Thyroid gland (tissue), 4 donors: ENCODE results near the gene BZW2.

Experiments
- POLR2A ChIP-seq, 2 donors: fragments of 450-650 bp; IDR thresholded peaks; one replicate each; pipeline ENCODE4 v1.6.1; 2017; ENCODE audit warnings: antibody characterized with exemption in 2 of 2, mild to moderate bottlenecking in 2 of 2, moderate library complexity in 1 of 2
- TF ChIP-seq, protein P1 (sequence below), 6 experiments: fragments of 200-600 bp in 3 of 6; fragments of 450-650 bp in 3 of 6; sonication (generic) in 3 of 6; IDR thresholded peaks; one replicate each; pipeline ENCODE4 v1.5.1; 2016 to 2019; ENCODE audit warnings: antibody characterized with exemption in 6 of 6, mild to moderate bottlenecking in 2 of 6, inconsistent platforms in 1 of 6, moderate library complexity in 1 of 6

DNA sequence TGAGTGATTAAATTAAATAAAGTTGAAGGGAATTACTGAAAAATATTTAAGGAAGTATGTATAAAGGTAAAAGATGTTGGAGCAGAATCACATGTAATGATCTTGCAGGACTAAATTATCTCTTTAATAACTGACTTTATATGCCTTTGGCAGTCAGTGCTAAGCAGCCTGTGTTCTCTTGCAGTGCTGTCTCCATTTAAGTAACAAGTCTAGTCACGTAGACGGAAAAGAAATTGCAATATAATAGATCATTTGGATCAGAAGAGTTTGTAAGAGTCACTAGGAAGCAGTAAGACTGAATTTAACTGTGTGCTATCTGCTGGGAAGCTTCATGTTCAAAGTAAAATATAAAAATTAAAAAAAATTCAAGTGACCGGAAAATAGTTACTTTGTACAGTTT lies 21.4 kb downstream of the BZW2 start:
- TF ChIP-seq, protein P1, sequence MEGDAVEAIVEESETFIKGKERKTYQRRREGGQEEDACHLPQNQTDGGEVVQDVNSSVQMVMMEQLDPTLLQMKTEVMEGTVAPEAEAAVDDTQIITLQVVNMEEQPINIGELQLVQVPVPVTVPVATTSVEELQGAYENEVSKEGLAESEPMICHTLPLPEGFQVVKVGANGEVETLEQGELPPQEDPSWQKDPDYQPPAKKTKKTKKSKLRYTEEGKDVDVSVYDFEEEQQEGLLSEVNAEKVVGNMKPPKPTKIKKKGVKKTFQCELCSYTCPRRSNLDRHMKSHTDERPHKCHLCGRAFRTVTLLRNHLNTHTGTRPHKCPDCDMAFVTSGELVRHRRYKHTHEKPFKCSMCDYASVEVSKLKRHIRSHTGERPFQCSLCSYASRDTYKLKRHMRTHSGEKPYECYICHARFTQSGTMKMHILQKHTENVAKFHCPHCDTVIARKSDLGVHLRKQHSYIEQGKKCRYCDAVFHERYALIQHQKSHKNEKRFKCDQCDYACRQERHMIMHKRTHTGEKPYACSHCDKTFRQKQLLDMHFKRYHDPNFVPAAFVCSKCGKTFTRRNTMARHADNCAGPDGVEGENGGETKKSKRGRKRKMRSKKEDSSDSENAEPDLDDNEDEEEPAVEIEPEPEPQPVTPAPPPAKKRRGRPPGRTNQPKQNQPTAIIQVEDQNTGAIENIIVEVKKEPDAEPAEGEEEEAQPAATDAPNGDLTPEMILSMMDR (IDR thresholded peaks at IDR 0.05), result no peak
- TF ChIP-seq POLR2A (IDR thresholded peaks at IDR 0.05), result no peak
